ENCODE measurements around the gene CROCC2.

Gene CROCC2

DNA sequence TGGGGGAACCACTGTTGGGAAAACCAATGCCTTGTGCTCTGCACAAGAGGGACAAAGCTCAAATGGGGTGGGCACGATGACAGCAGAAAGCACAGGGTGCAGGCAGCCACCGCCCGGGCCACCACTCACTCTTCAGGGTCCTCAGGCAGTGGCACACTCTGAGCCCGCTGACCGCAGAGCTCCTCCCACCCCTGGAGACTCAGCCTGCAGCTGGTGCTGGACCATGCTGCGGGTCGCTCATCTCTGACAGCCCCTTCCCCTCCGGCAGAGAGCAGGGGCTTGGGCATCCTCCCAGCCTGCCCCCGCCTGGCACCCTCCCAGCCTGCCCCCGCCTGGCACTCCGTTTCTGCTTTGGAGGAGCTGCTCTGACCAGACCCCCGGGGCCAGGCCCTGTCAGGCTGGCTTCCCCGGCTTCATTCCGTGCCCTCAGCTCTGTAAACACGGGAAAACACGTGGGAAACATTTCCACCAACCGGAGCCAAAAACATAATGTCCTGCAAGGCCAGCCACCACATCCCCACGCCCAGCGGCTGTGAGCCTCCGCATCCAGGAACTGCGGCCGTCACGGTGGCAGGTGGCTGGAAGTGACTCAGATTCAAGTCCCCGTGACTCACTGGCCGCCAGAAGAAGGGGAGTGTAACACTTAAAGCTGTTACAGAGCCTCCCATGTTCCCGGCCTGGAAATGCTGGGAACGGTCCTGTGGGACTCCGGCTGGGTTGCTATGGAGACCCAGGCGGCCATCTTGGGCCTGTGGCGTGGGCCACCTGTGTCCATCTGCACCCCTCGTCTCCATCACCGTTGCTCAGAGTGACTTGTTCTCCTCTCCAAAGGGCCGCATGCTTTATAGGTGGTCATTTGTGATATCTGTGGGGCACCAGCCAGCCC lies 85.5 kb downstream of the CROCC2 start:
- no peak for DNase-seq

DNA sequence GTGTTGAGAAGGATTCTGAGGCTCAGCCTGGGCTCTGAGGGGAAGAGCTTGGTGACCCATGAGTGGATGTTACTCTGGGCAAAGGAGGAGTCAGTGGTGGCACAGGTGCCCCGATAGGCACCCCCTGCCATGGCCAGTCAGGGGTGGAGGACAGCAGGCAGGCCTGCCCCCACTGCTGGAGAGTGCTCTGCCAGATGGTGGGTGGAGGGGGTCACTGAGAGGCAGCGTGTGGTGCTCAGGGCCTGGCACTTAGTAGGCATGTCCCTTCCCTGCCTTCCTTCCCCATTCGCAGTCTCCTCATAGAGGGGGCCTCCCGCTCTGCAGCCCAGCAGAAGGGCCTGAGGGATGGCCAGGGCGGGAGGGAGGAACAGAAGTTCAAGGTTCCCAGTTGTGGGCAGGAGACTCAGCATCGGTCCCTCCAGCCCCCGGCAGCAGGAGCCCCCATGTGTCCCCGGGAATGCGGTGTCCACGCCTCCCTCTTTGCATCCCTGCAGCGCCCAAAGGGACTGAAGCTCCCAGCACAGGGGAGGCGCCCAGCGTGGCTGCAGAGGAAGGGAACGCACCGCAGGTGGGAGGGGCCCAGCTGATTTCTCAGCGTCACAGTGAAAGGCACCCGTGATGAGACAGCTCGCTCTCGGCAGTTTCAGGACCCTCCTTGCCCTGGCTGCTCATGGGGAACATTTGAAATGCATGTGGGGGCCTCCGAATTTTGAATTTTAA lies 86.6 kb downstream of the CROCC2 start:
- DNase-seq = no peak

DNA sequence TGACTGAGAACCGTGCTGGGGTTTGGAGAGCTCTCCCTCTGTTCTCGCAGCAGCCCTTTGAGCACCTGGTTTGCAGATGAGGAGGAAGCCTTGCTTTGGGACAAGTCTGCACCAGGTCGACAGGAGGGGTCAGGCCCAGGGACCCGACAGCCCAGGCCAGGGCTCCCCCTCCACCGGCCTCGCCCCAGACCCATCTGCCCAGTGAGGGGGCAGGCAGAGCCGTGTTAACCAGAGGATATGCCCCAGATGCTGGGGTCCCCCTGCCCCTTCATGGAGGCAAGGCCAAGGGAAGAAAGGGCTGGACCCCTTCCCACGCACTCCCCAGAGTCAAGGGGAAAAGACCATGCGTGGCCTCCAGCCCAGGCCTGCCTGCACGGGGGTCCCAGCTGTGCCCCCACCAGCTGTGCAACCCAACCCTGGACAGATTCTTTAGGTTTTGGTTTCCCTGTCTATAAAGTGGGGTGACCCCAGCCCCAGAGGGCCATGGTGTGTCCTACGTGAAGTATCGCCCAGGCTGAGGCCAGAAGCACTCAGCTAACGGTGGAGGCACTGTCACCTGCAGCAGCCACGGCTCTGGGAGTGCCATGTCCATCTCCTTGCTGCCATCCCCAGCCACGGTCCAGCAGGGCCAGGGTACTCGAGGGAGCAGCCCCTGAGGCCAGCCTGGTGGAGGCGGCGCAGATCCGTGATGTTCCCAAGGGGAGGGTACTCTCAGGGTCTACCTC lies 87.5 kb downstream of the CROCC2 start:
- DNase-seq = no peak

DNA sequence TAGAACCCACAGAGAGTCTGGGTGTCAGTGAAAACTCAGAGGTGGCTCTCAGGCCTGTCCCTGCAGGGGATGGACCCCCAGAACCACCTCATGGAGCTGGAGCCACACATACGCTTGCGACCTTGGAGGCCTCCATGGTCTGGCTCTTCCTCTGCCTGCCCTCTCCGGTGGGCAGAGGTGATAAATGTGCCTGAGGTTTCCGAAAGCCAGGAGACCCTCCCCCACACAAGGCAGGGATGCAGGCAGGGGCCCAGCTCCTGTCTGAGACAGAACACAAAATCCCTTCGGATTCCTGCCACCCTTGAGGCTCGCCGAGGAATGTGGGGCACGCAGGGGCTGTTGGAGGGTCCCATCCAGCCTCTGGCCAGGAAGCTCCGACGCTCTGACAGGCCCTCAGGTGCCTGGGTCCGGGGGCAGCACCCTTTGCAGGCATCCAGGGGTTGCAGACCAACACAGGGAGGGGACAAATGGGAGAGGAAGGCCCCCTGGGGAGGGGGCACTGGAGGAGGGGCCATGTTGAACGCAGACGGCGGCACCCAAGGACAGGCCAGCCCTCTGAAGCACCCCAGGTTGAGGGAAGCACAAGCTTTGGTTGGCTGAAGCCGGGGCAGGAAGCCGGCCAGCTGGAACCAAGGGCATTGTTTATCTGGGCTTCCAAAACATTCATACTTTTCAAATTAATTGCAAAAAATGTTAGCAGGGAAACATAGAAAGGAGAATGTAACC lies 88.2 kb downstream of the CROCC2 start:
- DNase-seq = no peak

DNA sequence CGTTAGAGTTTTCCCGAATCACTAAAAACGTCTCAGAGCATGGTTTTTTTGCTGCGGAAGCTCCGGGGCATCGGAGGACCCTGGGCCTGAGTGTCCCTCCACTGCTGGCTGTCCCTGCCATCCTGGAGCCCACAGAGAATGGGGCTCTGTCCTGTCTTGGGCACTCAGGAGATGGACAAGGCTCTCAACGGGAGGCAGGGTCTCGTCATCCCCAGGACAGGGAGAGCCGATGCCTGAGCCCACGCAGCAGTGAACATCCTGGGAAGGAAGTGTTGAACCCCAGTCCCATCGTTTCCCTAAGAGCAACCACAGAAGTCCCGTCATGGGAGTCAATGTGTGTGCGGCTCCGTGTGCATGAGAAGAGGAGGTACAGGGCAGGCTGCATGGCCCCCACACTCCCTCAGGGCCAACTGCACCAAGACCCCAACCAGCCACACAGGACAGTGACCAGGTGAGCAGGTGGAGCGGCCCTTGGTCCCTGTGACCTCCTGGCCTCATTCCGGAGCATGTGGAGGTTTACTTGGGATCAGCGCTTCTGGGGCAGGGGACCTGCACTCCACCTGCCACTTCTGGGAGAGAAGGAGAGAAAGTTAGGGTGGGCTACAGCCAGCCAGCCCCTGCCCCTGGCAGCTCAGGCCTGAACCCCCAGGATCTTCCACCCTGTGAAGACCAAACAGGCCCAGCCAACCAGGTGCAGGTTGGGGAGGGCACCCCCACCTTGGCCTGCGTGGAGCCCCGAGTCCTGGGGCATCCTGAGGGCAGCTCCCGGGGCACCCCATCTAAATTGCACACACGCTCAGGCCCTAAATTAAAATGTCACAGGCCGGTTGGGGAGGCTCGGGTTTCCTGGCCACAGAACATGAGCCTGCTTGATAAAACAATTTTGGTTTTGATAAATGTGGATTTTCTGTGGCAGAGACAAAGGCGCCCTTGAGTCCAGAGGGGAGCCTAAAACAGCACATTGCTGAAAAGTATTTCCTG lies 89.2 kb downstream of the CROCC2 start:
- DNase-seq = no peak

DNA sequence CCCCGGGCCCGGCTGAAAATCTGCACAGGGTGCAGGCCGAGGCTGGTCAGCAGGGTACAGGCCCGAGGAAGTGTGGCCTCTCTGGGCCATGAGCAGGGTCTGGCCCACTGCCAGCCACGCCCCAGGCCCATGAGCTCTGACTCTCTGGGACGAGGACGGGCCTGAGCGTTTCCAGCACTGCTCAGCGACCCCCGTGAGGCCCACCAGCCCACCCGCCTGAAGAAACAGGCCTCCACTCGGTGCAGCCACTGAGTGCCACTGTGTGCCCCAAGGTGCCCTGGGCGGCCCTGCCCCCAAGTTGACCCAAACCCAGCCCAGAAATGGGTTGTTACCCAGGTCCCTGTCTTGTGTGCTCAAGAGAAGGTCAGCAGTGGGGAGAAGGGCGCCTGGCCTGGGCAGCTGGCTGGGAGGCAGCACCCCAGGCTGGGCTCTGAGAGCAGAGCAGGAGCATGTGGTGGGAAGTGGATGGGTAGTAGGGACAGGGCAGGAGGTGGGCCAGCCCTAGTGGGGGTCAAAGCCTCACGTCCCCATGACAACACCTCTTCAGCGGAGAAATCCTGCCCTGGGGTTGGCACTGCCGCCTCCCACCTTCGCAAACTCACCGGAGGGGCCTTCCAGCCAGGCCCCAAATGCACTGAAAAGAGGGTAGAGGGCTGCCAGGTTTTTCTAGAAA lies 90.2 kb downstream of the CROCC2 start:
- DNase-seq = no peak

DNA sequence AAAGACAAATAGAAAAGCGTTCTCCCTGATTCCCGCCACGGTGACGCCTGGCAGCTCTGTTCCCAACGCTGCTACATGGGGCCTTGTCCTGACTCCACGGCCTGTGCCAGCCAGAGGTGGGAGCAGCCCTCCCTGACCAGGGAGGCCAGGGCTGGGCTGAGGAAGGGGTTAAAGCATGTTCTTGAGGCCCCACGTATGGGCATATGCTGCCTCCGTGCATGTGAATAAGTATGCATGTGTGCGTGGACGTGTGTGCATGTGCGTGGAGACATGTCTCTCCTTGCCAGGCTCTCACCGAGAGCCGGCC lies 90.7 kb downstream of the CROCC2 start:
- DNase-seq = no peak

DNA sequence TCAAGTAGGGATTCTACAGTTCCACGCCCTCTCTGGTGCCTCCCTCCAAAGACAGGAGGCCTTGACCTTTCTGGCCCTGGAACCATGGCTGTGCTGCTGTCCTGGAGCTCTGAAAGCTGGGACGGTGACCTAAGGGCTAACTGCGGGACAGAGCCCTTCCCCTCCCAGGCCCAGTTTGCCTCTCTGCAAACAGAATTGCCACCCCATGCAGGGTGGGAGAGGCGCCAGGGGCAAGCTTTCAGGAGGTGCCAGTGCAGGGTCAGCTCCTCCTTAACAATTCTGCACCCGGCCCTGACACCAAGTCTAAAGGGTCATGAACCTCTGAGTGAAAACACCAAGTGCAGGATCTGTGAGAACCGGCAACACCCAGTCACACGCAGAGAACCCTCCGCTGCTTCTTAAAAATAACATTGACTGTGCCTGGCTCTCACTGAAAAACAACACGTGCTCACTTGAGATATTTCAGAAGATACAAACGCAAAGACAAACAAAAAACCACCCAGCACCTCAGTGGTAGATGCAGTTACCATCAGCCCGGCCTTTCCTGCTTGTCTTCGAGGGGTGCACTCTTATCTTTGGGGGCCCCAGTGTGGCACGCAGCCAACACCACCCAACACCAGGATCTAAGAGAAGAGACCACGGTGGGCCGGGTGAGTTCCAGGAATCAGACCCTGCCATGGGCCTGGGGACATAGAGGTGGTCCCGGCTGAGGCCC lies 91.2 kb downstream of the CROCC2 start:
- no peak for DNase-seq

DNA sequence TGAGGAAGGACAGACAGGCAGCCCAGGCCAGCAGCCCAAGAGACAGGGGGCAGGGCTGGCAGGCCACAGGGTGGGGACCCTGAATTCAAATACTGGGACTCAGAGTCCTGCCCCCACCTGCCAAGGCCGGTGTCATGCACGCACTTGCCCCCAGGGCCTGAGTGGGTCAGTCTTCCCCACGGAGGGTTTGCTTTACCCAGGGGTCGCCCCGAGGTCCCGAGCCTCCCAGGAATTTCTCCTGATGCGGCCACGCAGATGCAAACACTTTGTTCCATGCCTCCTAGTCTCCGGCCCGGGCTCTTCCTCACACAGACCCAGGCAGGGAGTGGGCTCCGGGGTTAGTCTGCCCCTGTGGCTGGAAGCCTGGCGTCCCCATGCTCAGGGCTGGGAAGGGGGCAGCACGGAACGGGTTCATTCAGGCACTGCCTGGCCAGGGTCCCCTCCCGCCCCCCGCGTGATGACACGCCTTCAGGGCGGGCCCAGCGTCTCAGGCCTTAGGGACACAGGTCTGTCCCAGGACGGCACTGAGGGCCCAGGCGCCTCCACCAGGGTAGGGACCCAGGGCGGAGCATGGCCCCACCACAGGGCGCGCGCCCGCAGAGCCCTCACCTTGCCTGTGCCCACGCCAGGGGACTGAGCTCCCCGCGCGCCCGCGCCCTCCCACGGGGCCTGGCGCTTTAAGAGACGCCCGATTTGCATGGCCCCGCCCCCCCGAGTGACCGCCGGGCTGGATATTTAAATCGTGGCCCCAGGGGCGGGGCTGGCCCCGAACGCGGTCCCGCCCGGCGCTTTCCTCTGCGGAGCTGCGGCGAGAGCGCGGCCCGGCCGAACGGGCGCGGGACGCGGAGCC lies 91.9 kb downstream of the CROCC2 start, which contains the start of gene SNED1:
Gene SNED1, plus strand, starts transcription at position 763 of the 850 bp plus-strand sequence. CDS start 220 bp downstream, outside the sequence.
- no peak for DNase-seq

DNA sequence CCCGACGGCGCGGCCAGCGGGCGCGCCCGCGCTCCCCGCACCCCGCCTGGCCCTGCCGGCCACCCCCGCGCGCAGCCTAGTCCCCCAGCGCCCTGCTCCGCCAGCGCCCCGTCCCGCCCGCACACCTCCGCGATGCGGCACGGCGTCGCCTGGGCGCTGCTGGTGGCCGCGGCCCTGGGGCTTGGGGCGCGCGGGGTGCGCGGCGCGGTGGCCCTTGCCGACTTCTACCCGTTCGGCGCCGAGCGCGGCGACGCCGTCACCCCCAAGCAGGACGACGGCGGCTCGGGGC lies 92.5 kb downstream of the CROCC2 start:
- no peak for DNase-seq

DNA sequence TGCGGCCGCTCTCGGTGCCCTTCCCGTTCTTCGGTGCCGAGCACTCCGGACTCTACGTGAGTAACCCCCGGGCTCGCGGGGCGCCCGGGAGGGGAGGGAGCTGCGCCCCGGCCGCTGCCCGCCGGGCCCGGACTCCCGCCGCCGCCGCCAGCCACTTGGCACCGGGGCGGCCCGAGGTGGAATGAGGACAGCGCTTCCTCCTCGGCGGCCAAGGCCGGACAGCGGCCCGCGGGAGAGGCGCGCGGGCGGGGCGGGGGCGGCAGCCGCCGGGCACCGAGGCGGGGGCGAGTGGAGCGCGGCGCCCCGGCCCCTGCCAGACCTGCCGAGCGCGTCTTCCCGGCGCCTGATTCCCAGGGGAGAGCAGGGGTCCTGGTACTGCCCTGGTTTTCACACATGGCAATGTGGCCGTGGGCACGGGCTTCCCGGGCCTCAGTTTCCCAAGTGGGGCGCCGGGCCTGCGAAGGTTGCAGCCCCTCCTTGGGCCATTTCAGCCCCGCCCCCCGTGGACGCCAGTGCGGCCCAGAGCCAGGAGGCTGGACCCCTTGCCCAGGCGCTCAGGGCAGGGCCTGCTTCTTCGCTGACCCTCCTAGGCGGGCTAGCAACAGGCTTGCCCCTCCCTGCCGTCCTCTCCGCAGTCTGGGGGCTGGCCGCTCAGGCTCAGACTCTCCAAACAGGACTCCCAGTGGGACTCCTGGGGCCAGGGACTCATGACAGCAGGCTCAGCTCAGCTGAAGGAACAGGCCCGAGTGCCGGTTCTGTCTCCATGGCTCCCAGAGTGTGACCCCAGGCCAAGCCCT lies 93.1 kb downstream of the CROCC2 start:
- no peak for DNase-seq

DNA sequence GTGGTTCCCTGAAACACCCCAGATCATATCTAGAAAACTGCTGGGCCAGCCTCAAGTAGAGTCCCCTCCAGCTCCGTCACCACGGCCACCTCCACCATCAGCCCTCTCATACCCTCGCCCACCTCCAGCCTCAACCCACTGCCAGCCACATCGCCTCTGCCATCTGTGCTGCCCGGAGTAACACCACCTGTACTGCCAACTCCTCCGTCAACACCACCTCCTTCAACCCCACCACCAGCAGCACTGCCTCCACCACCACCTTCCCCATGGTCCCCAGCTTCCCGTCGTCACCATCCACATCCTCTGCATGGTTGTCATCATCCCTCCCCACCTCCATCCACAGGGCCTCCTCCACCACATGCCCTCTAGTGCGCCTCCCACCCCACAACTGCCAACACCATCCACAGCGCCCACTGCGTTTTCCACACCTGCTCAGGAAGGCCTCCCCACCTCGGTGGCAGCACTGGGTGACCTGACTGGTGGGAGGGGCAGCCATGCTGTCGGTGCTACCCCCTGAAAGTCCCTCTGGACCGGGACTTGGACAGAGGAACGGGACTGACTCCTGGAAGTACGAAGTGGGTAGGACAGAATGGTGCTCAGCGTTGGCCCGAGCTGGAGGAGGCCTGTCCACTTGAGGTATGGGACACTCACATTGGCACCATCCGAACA lies 93.9 kb downstream of the CROCC2 start:
- no peak for DNase-seq

DNA sequence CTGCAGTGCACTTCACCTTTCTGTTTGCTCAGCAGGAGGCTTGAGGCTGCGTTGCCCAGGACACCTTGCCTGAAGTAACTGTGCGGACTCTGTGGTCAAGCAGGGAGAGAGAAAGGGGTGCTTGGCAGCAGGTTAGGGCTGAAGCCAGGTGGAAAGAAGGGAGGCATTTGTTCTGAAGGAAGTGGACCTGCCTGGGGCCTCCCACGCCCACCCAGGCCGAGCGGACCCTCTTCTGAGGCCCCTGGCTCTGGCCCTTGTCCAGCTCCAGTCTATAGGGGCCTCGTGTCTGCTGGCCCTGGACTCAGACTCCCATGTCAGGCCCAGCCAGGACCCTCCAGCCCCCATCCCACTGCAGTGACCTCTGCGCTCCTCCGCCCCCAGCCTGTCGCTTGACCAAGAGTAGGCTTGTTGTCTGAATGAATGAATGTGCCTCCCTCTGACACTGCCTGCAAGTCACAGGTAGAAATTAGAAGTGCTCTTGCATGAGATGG lies 94.7 kb downstream of the CROCC2 start:
- DNase-seq = no peak

DNA sequence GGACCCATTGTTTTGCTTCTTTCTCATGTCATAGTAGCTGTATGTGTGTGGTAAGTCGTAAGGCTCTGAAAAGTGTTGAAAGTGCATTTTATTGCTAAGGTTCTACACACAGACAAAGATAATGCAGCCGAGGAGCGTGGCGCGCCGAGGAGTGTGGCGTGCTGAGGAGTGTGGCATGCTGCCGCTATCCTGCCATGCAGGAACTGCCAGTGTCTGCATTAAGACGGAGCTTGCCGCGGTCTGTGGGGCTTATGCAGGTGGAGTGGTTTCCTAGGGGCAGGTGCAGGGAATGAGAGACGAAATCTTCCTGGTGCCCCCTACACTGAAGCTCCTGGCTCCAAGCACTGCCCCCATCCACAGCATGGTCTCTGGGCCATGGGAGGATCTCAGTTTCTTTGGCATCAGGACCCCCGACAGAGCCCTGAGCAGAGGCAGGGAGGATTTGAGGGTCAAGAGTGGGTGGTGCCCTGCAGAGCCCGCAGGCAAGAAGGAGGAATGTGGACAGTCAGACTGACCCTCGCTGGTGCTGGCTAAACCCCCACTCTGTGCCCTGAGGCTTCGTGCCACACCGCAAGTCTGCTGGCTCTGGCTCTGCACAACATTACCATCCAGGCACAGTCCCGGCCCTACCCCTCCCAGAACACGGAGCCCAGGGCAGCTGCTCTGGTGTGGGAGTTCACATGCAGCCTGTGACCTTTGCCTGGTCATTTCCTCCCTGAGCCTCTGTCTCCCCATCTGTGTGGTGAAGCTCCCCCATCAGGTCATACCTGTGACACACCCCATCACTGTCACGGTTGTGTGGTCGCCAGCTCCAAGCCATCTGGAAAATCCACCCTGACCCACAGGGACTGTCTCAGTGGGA lies 95.5 kb downstream of the CROCC2 start:
- DNase-seq = no peak

DNA sequence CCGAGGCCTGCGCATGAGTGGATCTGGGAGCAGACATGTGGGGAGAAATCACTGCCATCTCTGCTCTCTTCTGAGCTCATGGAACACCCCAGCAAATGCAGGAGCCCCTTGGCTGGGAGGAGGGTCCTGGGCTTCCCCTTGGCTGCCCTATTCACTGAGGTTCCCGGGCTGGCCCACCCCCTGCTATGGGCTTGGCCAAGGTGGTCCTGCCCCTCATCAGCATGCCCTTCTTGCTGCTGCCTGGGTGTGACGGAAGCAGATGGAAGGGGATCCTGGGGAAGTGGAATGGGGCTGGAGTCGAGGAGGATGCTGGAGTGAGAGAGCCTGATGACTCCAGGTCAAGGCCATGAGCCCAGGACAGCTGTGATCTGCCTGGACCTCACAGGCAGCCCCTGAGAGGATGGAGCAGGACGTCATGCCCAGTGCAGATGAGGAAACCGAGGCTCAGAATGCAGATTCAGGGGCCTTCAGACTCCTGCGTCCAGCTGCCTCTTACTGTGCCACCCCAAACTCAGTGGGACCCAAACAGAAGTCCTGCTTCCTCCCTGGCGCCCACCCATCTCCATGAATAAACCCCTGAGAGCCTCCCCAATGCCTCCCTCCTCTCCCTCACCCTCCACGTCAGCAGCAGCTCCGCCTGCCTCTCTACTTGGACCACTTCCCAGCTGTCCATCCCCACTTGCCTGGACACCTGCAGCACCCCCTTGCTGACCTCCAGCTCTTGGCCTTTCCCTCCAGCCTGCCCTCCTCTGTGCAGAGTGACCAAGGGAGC lies 96.3 kb downstream of the CROCC2 start:
- DNase-seq = no peak

DNA sequence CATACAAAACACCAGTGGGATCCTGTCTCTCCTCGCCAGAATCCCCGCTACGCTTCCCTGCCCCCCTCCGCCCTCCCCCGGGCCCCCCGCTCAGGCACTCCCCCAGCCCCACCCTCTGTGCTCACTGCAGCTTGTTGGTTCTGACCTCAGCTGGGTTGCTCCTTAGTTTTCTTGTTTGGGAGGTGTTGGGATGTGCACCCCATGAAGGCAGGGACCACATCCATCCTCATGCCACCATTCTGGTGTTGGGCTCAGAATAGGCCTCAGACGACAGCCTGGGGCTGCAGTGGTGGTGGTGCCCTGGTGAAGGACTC lies 96.9 kb downstream of the CROCC2 start:
- DNase-seq = no peak

Data from T-helper 9 cell (primary cell).